ENCODE results near the gene ADGRB2.

GRCh38 chr1:31705080-31705866 lies 58.9 kb downstream of the ADGRB2 start:
- TF ChIP-seq, protein P1, sequence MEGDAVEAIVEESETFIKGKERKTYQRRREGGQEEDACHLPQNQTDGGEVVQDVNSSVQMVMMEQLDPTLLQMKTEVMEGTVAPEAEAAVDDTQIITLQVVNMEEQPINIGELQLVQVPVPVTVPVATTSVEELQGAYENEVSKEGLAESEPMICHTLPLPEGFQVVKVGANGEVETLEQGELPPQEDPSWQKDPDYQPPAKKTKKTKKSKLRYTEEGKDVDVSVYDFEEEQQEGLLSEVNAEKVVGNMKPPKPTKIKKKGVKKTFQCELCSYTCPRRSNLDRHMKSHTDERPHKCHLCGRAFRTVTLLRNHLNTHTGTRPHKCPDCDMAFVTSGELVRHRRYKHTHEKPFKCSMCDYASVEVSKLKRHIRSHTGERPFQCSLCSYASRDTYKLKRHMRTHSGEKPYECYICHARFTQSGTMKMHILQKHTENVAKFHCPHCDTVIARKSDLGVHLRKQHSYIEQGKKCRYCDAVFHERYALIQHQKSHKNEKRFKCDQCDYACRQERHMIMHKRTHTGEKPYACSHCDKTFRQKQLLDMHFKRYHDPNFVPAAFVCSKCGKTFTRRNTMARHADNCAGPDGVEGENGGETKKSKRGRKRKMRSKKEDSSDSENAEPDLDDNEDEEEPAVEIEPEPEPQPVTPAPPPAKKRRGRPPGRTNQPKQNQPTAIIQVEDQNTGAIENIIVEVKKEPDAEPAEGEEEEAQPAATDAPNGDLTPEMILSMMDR (conservative IDR thresholded peaks at IDR 0.05; ENCODE audit: low read length), result peak; percentile 48
- no peak for TF ChIP-seq EZH2phosphoT487 (IDR thresholded peaks at IDR 0.05; ENCODE audit: borderline replicate concordance)

Measured in Loucy (cell line).